ENCODE measurements around the gene HUWE1. TPM values are rescaled to one million over a fixed set of nuclear protein-coding genes. Genes with fewer than 3 reads are reported as not detected.

The HUWE1 gene
- total RNA-seq, 1 experiment from 2014 or later: 274 TPM

- BruUV-seq (replicated peaks): no TSS peak
- no peaks in the 10 kb centered on the region for H3K9me3 Mint-ChIP-seq (ENCODE audit: unreplicated experiment)
- CTCF ChIA-PET: interaction anchor here (0.6 kb wide), 1 partner anchor 359 kb away, joined by 3 read pairs; no protein-coding TSS in a partner anchor
Observed at GRCh38 chrX:53677286-53677685, 9.2 kb downstream of the HUWE1 start.

DNA sequence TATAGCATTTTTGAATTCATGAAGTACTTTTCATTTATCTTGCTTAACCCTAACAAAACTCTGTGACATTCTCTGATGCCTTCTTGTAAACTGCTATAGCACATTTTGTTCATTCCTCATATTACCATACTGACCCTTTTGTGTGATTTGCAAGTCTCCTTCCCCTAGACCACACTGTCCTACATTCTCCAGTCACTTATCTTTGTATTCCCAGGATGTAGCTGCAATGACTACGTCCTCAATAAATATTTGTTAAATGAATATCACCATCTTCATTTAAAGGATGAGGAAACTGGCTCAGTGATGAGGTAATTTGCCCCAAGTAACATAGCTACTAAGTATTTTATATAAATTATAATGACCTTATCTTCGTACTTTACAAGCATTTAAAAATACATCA, 11.9 kb downstream of the HUWE1 start:
- Mint-ChIP-seq H3K27ac (ENCODE audit: low read depth, unreplicated experiment) (no peak overlapping the region), H3K4me1 (ENCODE audit: insufficient read depth, unreplicated experiment) (no peaks in the 10 kb centered on the region), H3K27me3 (ENCODE audit: insufficient read depth, unreplicated experiment) (peaks cover 50% of the 10 kb centered on the region), H3K36me3 (ENCODE audit: insufficient read depth, unreplicated experiment) (peaks cover 79% of the 10 kb centered on the region), H3K4me3 (ENCODE audit: unreplicated experiment) (no peak overlapping the region), H3K9me3 (ENCODE audit: unreplicated experiment) (no peaks in the 10 kb centered on the region)
- BruUV-seq (replicated peaks): no TSS peak
- intact Hi-C loops (cut with micrococcal nuclease): no loop called here
- TF ChIP-seq, protein P1, sequence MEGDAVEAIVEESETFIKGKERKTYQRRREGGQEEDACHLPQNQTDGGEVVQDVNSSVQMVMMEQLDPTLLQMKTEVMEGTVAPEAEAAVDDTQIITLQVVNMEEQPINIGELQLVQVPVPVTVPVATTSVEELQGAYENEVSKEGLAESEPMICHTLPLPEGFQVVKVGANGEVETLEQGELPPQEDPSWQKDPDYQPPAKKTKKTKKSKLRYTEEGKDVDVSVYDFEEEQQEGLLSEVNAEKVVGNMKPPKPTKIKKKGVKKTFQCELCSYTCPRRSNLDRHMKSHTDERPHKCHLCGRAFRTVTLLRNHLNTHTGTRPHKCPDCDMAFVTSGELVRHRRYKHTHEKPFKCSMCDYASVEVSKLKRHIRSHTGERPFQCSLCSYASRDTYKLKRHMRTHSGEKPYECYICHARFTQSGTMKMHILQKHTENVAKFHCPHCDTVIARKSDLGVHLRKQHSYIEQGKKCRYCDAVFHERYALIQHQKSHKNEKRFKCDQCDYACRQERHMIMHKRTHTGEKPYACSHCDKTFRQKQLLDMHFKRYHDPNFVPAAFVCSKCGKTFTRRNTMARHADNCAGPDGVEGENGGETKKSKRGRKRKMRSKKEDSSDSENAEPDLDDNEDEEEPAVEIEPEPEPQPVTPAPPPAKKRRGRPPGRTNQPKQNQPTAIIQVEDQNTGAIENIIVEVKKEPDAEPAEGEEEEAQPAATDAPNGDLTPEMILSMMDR (IDR thresholded peaks at IDR 0.05; ENCODE audit: unreplicated experiment): no peak
- ChIA-PET CTCF (interaction anchor here (0.6 to 1.0 kb wide), 3 partner anchors 21 to 850 kb away, joined by 3 to 4 read pairs (median 4); no protein-coding TSS in a partner anchor), POLR2A (interaction anchor here (1.1 to 1.7 kb wide), 2 partner anchors 10 to 12 kb away, joined by 3 to 7 read pairs; partner anchors contain the start of gene HUWE1)
- no peak for DNase-seq (ENCODE audit: unreplicated experiment)

More at GRCh38 chrX:53677286-53677685, 9.2 kb downstream of the HUWE1 start:
- Mint-ChIP-seq H3K27me3 (ENCODE audit: insufficient read depth, unreplicated experiment) (peaks cover 72% of the 10 kb centered on the region), H3K4me3 (ENCODE audit: unreplicated experiment) (no peak overlapping the region), H3K4me1 (ENCODE audit: insufficient read depth, unreplicated experiment) (peaks cover 6% of the 10 kb centered on the region), H3K27ac (ENCODE audit: low read depth, unreplicated experiment) (no peak overlapping the region), H3K36me3 (ENCODE audit: insufficient read depth, unreplicated experiment) (peaks cover 77% of the 10 kb centered on the region)
- intact Hi-C loops (cut with micrococcal nuclease): no loop called here
- DNase-seq (ENCODE audit: unreplicated experiment): no peak
- POLR2A ChIA-PET: no interaction called here
- TF ChIP-seq, protein P1 (IDR thresholded peaks at IDR 0.05; ENCODE audit: unreplicated experiment): no peak

GRCh38 chrX:53669258-53669657, 17.3 kb downstream of the HUWE1 start:
- peaks cover 31% of the 10 kb centered on the region for H3K27me3 Mint-ChIP-seq (ENCODE audit: insufficient read depth, unreplicated experiment)
- DNase-seq (ENCODE audit: unreplicated experiment): no peak
- no peaks in the 10 kb centered on the region for H3K9me3 Mint-ChIP-seq (ENCODE audit: unreplicated experiment)
- no peak overlapping the region for H3K27ac Mint-ChIP-seq (ENCODE audit: low read depth, unreplicated experiment)
- H3K4me3 Mint-ChIP-seq (ENCODE audit: unreplicated experiment): no peak overlapping the region
- ChIA-PET POLR2A (interaction anchor here (1.2 to 1.8 kb wide), 3 partner anchors 9 to 15 kb away, joined by 4 to 6 read pairs (median 4); no protein-coding TSS in a partner anchor), CTCF (interaction anchor here (0.6 kb wide), 1 partner anchor 162 kb away, joined by 4 read pairs; no protein-coding TSS in a partner anchor)
- no peaks in the 10 kb centered on the region for H3K4me1 Mint-ChIP-seq (ENCODE audit: insufficient read depth, unreplicated experiment)
- intact Hi-C loops (cut with micrococcal nuclease): no loop called here
- TF ChIP-seq, protein P1 (IDR thresholded peaks at IDR 0.05; ENCODE audit: unreplicated experiment): no peak
- H3K36me3 Mint-ChIP-seq (ENCODE audit: insufficient read depth, unreplicated experiment): peaks cover 49% of the 10 kb centered on the region
- BruUV-seq (replicated peaks): no TSS peak

DNA sequence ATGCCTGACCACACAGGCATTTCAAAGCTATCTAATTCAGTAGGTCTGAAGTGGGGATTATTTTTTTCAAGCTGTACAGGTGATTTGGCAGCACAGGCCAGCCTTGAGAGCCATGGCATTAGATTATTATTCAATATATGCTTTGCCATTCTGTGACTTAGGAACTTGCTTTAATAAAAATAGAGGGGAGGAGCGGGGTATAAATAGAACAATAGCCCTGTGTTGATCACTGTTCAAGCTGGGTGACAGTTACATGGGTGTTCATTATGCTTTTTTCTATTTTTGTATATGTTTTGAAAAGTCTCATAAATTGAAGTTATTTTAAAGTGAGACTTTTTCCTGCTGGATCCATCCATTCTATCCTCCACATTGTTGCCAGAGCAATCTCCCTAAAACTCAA, 20.3 kb downstream of the HUWE1 start:
- H3K4me3 Mint-ChIP-seq (ENCODE audit: unreplicated experiment): no peak overlapping the region
- ChIA-PET CTCF (interaction anchor here (0.6 kb wide), 2 partner anchors 165 to 170 kb away, joined by 3 read pairs; no protein-coding TSS in a partner anchor), POLR2A (no interaction called here)
- peaks cover 8% of the 10 kb centered on the region for H3K4me1 Mint-ChIP-seq (ENCODE audit: insufficient read depth, unreplicated experiment)
- no peak for DNase-seq (ENCODE audit: unreplicated experiment)
- no peaks in the 10 kb centered on the region for H3K9me3 Mint-ChIP-seq (ENCODE audit: unreplicated experiment)
- H3K27me3 Mint-ChIP-seq (ENCODE audit: insufficient read depth, unreplicated experiment): peaks cover 52% of the 10 kb centered on the region
- intact Hi-C loops (cut with micrococcal nuclease): no loop called here
- no TSS peak for BruUV-seq (replicated peaks)
- no peak overlapping the region for H3K27ac Mint-ChIP-seq (ENCODE audit: low read depth, unreplicated experiment)
- TF ChIP-seq, protein P1 (IDR thresholded peaks at IDR 0.05; ENCODE audit: unreplicated experiment): no peak
- peaks cover 57% of the 10 kb centered on the region for H3K36me3 Mint-ChIP-seq (ENCODE audit: insufficient read depth, unreplicated experiment)

Measured in MCF 10A (cell line).